HG02840 (cell line): Measurements from ENCODE around the gene SLC24A3.

Source experiments
- ATAC-seq: cut with Tn5 transposase; IDR thresholded peaks from one replicate; pipeline ENCODE4 v1.9.1; 2021; ENCODE audit warnings: mild to moderate bottlenecking, moderate library complexity, moderate number of reproducible peaks; ENCODE audit not compliant: unreplicated experiment, low FRiP score

The SLC24A3 gene

GRCh38 chr20:19335341-19335740, 122.9 kb downstream of the SLC24A3 start:
- ATAC-seq, result no peak

- ATAC-seq, result no peak
These were observed 123.5 kb downstream of the SLC24A3 start for GRCh38 chr20:19335916-19336315.

- no peak for ATAC-seq
These were observed 124.2 kb downstream of the SLC24A3 start for GRCh38 chr20:19336631-19337030.

GRCh38 chr20:19338380-19338779, 125.9 kb downstream of the SLC24A3 start:
- no peak for ATAC-seq

- no peak for ATAC-seq
These were observed 126.5 kb downstream of the SLC24A3 start for GRCh38 chr20:19338960-19339359.

- ATAC-seq, result no peak
These were observed 129.1 kb downstream of the SLC24A3 start for GRCh38 chr20:19341348-19342053.

GRCh38 chr20:19344341-19344740, 131.9 kb downstream of the SLC24A3 start:
- no peak for ATAC-seq

GRCh38 chr20:19347943-19348456, 135.6 kb downstream of the SLC24A3 start:
- no peak for ATAC-seq

- no peak for ATAC-seq
These were observed 136.1 kb downstream of the SLC24A3 start for GRCh38 chr20:19348582-19348981.

GRCh38 chr20:19349879-19350278, 137.4 kb downstream of the SLC24A3 start:
- no peak for ATAC-seq

GRCh38 chr20:19351542-19351941, 139.1 kb downstream of the SLC24A3 start:
- no peak for ATAC-seq

- no peak for ATAC-seq
These were observed 142.5 kb downstream of the SLC24A3 start for GRCh38 chr20:19354950-19355349.

GRCh38 chr20:19361790-19362189, 149.3 kb downstream of the SLC24A3 start:
- ATAC-seq, result no peak

- ATAC-seq, result no peak
These were observed 151.0 kb downstream of the SLC24A3 start for GRCh38 chr20:19363476-19363875.

GRCh38 chr20:19367591-19367990, 155.1 kb downstream of the SLC24A3 start:
- ATAC-seq, result no peak

- no peak for ATAC-seq
These were observed 155.9 kb downstream of the SLC24A3 start for GRCh38 chr20:19368351-19368750.

GRCh38 chr20:19370076-19371075, 157.9 kb downstream of the SLC24A3 start:
- no peak for ATAC-seq

- ATAC-seq, result no peak
These were observed 158.7 kb downstream of the SLC24A3 start for GRCh38 chr20:19371112-19371511.

GRCh38 chr20:19374216-19374615, 161.8 kb downstream of the SLC24A3 start:
- ATAC-seq, result no peak

GRCh38 chr20:19375395-19375794, 163.0 kb downstream of the SLC24A3 start:
- ATAC-seq, result no peak

- no peak for ATAC-seq
These were observed 163.4 kb downstream of the SLC24A3 start for GRCh38 chr20:19375801-19376200.
